ENCODE measurements around the gene HDLBP.

DNA sequence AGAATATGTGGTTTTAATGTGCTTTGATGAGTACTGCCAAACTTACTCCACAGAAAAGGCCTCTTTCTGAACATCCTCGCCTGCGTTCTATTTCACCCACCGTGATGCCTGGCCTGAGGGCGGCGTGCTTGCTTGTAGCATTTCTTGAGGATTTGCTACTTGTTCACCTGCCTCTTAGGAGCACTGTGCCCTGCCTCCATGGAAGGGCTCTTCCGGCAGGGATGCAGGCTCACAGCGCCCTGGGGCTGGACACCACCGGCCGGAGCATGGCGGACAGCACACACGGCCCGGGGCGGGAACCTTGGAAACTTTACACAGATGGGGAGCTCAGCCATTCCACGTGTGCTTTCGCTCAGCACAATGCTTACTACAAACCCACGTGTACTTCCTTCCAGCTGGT is 89.9 kb downstream of the HDLBP start:
- TF ChIP-seq YY1 (IDR thresholded peaks at IDR 0.05; ENCODE audit: insufficient read depth, insufficient read length) (no peak), ZNF274 (IDR thresholded peaks at IDR 0.05; ENCODE audit: low read depth, low read length) (no peak)
